Measurements from ENCODE around the gene EFTUD2.

EFTUD2 gene

GRCh38 chr17:44910231-44911106, 11.2 kb upstream of the EFTUD2 start:
- no peak for DNase-seq (ENCODE audit: low spot score)

GRCh38 chr17:44909681-44910144, 10.5 kb upstream of the EFTUD2 start:
- DNase-seq (ENCODE audit: low spot score), result no peak

GRCh38 chr17:44908761-44909326, 9.6 kb upstream of the EFTUD2 start:
- no peak for DNase-seq (ENCODE audit: low spot score)

- no peak for DNase-seq (ENCODE audit: low spot score)
Measured at GRCh38 chr17:44907729-44908470, 8.7 kb upstream of the EFTUD2 start.

GRCh38 chr17:44906763-44907728, 7.8 kb upstream of the EFTUD2 start:
- DNase-seq (ENCODE audit: low spot score), result no peak

- peak; percentile 80 for DNase-seq (ENCODE audit: low spot score)
Measured at GRCh38 chr17:44906010-44906646, 6.9 kb upstream of the EFTUD2 start.

- DNase-seq (ENCODE audit: low spot score), result no peak
Measured at GRCh38 chr17:44905006-44906000, 6.1 kb upstream of the EFTUD2 start.

GRCh38 chr17:44904001-44904984, 5.0 kb upstream of the EFTUD2 start:
- DNase-seq (ENCODE audit: low spot score), result no peak

- no peak for DNase-seq (ENCODE audit: low spot score)
Measured at GRCh38 chr17:44903012-44903685, 3.9 kb upstream of the EFTUD2 start.

GRCh38 chr17:44902135-44902760, 3.0 kb upstream of the EFTUD2 start:
- no peak for DNase-seq (ENCODE audit: low spot score)

GRCh38 chr17:44901411-44901921, 2.2 kb upstream of the EFTUD2 start:
- DNase-seq (ENCODE audit: low spot score), result peak; percentile 45

- DNase-seq (ENCODE audit: low spot score), result peak; percentile 52
Measured at GRCh38 chr17:44900894-44901293, 1.6 kb upstream of the EFTUD2 start.

- no peak for DNase-seq (ENCODE audit: low spot score)
Measured at GRCh38 chr17:44898768-44899073, 524 bp downstream of the EFTUD2 start.

- DNase-seq (ENCODE audit: low spot score), result no peak
Measured at GRCh38 chr17:44894642-44895041, 4.6 kb downstream of the EFTUD2 start.

GRCh38 chr17:44892250-44892649, 7.0 kb downstream of the EFTUD2 start:
- no peak for DNase-seq (ENCODE audit: low spot score)

- DNase-seq (ENCODE audit: low spot score), result no peak
Measured at GRCh38 chr17:44889003-44889402, 10.2 kb downstream of the EFTUD2 start.
